ENCODE data around the gene LHFPL3.

GRCh38 chr7:104695563-104695962 lies 367.2 kb downstream of the LHFPL3 start:
- no peak for TF ChIP-seq CTCF (IDR thresholded peaks at IDR 0.05; ENCODE audit: low read depth, low read length)
- no peak for TF ChIP-seq POLR2A (IDR thresholded peaks at IDR 0.05; ENCODE audit: extremely low read depth, insufficient read length)
